Transverse colon (tissue), 4 donors: Measurements from ENCODE around the gene AIMP1.

Experiments used
- CTCF ChIP-seq, 5 experiments: fragments of 200-600 bp in 3 of 5; fragments of 450-650 bp in 2 of 5; sonication (generic) in 3 of 5; IDR thresholded peaks; 1 replicate in 2 of 5; 2 replicates in 3 of 5; pipeline ENCODE4 v1.5.1; 2016 to 2017; ENCODE audit warnings: antibody characterized with exemption in 5 of 5, inconsistent platforms in 3 of 5, mild to moderate bottlenecking in 2 of 5, moderate library complexity in 1 of 5
- POLR2A ChIP-seq: fragments of 450-650 bp; IDR thresholded peaks from one replicate; pipeline ENCODE4 v1.6.1; 2016; ENCODE audit warnings: antibody characterized with exemption, mild to moderate bottlenecking, moderate library complexity
- POLR2AphosphoS5 ChIP-seq, 3 donors: sonication (generic); formaldehyde crosslinking; IDR thresholded peaks; one replicate each; pipeline ENCODE4 v1.6.1; 2016; ENCODE audit warnings: antibody characterized with exemption in 3 of 3

DNA sequence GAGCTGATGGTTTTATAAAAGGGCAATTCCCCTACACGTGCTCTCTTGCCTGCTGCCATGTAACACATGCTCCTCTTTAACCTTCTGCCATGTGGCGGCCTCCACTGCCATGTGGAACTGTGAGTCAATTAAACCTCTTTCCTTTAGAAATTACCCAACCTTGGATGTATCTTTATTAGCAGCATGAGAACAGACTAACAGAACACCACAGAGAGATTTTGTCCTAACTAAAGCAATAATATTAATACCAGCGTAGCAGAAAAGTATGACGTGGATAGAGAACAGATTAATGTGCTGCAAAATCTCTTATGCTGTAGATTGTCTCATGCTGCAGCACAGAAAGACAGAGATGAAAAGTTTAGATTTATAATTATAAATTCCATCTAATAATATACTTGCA is 23.1 kb downstream of the AIMP1 start:
- TF ChIP-seq CTCF (IDR thresholded peaks at IDR 0.05), result no peak
- TF ChIP-seq POLR2A, result no peak
- TF ChIP-seq POLR2AphosphoS5 (IDR thresholded peaks at IDR 0.05), result no peak
